ENCODE data around the gene PRODH2. TPM values are rescaled to one million over a fixed set of nuclear protein-coding genes. Genes with fewer than 3 reads are reported as not detected.
"Not testable (repeated sequence)": the region's sequence is repeated elsewhere in the genome, so short reads cannot be mapped to it uniquely, and the experiment has no call there.

Gene PRODH2
- total RNA-seq, 1 experiment from 2014 or later = 0.44 TPM

GRCh38 chr19:35796645-35797542, 15.8 kb downstream of the PRODH2 start:
- H3K4me1 ChIP-seq (ENCODE audit: control insufficient read depth in 1 of 2, insufficient read depth in 2 of 2, low read length in 2 of 2) = peaks cover 0 to 5% of the 10 kb centered on the region in 2 experiments; a peak in 2 of 4 replicates
- no peak overlapping the region for H3K4me2 ChIP-seq (ENCODE audit: low read length)
- H3K9me2 ChIP-seq (ENCODE audit: insufficient read depth) = no peaks in the 10 kb centered on the region
- DNase-seq (ENCODE audit: low read depth, low spot score) (no peak), ATAC-seq (no peak)
- H3K36me3 ChIP-seq (ENCODE audit: control insufficient read depth in 1 of 2, insufficient read depth in 2 of 2, low read length in 2 of 2) = no peaks in the 10 kb centered on the region
- H3K79me2 ChIP-seq (ENCODE audit: insufficient read depth, low read length) = no peaks in the 10 kb centered on the region
- no peak overlapping the region for H3K4me3 ChIP-seq (replicated peaks in 1 of 2; ENCODE audit: low read depth in 1 of 2, low read length in 2 of 2)
- CTCF ChIA-PET = no interaction called here
- no peak for TF ChIP-seq CEBPB (IDR thresholded peaks at IDR 0.05; ENCODE audit: low read depth)
- no peak for TF ChIP-seq RAD21 (IDR thresholded peaks at IDR 0.05; ENCODE audit: low read depth)
- TF ChIP-seq FOSL1 (IDR thresholded peaks at IDR 0.05; ENCODE audit: low read depth) = no peak
- no peak for TF ChIP-seq SIN3A (IDR thresholded peaks at IDR 0.05; ENCODE audit: low read depth)
- intact Hi-C loops (cut with micrococcal nuclease) = no loop called here
- H2AFZ ChIP-seq (ENCODE audit: low read depth, low read length, poor library complexity, severe bottlenecking) = no peak overlapping the region
- POLR2A ChIA-PET = no interaction called here
- no peak overlapping the region for H3K9ac ChIP-seq (ENCODE audit: low read length)
- RAD21 ChIA-PET (ENCODE audit: low non-redundant PET in 1 of 2, low total read pairs in 2 of 2, uncharacterized antibody in 2 of 2, unreplicated experiment in 2 of 2) = no interaction called here
- no peaks in the 10 kb centered on the region for H3K27me3 ChIP-seq (ENCODE audit: insufficient read depth, low read length)
- BruUV-seq (replicated peaks) = no TSS peak
- no peak overlapping the region for H3K27ac ChIP-seq (ENCODE audit: low read depth, low read length)
- no peaks in the 10 kb centered on the region for H4K20me1 ChIP-seq (ENCODE audit: insufficient read depth)
- no peaks in the 10 kb centered on the region for H3K9me3 ChIP-seq (ENCODE audit: control insufficient read depth in 1 of 2, insufficient read depth in 1 of 2, low read depth in 1 of 2, low read length in 2 of 2)

- H3K4me2 ChIP-seq (ENCODE audit: low read length); H2AFZ ChIP-seq (ENCODE audit: low read depth, low read length, poor library complexity, severe bottlenecking); H4K20me1 ChIP-seq (ENCODE audit: insufficient read depth); CTCF ChIA-PET; BruUV-seq (replicated peaks); H3K27ac ChIP-seq (ENCODE audit: low read depth, low read length); H3K9me3 ChIP-seq (ENCODE audit: control insufficient read depth in 1 of 2, insufficient read depth in 1 of 2, low read depth in 1 of 2, low read length in 2 of 2); DNase-seq (ENCODE audit: low read depth, low spot score); H3K9me2 ChIP-seq (ENCODE audit: insufficient read depth); intact Hi-C loops (cut with micrococcal nuclease); H3K4me1 ChIP-seq (ENCODE audit: control insufficient read depth in 1 of 2, insufficient read depth in 2 of 2, low read length in 2 of 2); H3K9ac ChIP-seq (ENCODE audit: low read length); H3K36me3 ChIP-seq (ENCODE audit: control insufficient read depth in 1 of 2, insufficient read depth in 2 of 2, low read length in 2 of 2); H3K4me3 ChIP-seq (replicated peaks in 1 of 2; ENCODE audit: low read depth in 1 of 2, low read length in 2 of 2); RAD21 ChIA-PET (ENCODE audit: low non-redundant PET in 1 of 2, low total read pairs in 2 of 2, uncharacterized antibody in 2 of 2, unreplicated experiment in 2 of 2); ATAC-seq; POLR2A ChIA-PET; H3K27me3 ChIP-seq (ENCODE audit: insufficient read depth, low read length); H3K79me2 ChIP-seq (ENCODE audit: insufficient read depth, low read length): not testable (repeated sequence)
These were observed 17.1 kb downstream of the PRODH2 start for GRCh38 chr19:35795564-35795963.
